ENCODE data around the gene XK. TPM values are rescaled to one million over a fixed set of nuclear protein-coding genes. Genes with fewer than 3 reads are reported as not detected.

The XK gene
- total RNA-seq, 2 donors from 2014 or later: 9.3 to 9.6 TPM

- intact Hi-C loops (cut with DNase I): no loop called here
- Histone ChIP-seq H3K9me3 (no peaks in the 10 kb centered on the region), H3K4me3 (no peak overlapping the region), H3K27ac (no peak overlapping the region), H3K4me1 (peaks cover 16% of the 10 kb centered on the region), H3K27me3 (peaks cover 0 to 4% of the 10 kb centered on the region in 2 donors), H3K36me3 (replicated peaks in 1 of 2; ENCODE audit: insufficient read depth in 1 of 2, low read depth in 2 of 2) (no peaks in the 10 kb centered on the region)
- no peak for TF ChIP-seq POLR2A (IDR thresholded peaks at IDR 0.05)
- TF ChIP-seq CTCF (IDR thresholded peaks at IDR 0.05): no peak
- 35 to 62% methylated on average over 1 of the region's 1 CpG for WGBS, 2 donors
- DNase-seq (no peak), ATAC-seq (peak; percentile 24)
Observed at GRCh38 chrX:37678574-37678973, 7.0 kb upstream of the XK start.

GRCh38 chrX:37679230-37679629 lies 6.4 kb upstream of the XK start:
- DNase-seq: no peak
- WGBS, 2 donors: 27 to 33% methylated on average over 1 of the region's 1 CpG
- Histone ChIP-seq H3K4me3 (no peak overlapping the region), H3K9me3 (no peaks in the 10 kb centered on the region), H3K27ac (peak overlapping the region in 3 of 4 donors; percentile 35 to 50 (median 44)), H3K27me3 (peaks cover 0 to 4% of the 10 kb centered on the region in 2 donors), H3K36me3 (replicated peaks in 1 of 2; ENCODE audit: insufficient read depth in 1 of 2, low read depth in 2 of 2) (no peaks in the 10 kb centered on the region), H3K4me1 (peaks cover 16% of the 10 kb centered on the region)
- no peak for TF ChIP-seq POLR2A (IDR thresholded peaks at IDR 0.05)
- no peak for TF ChIP-seq CTCF (IDR thresholded peaks at IDR 0.05)
- peak; percentile 52 for ATAC-seq
- intact Hi-C loops (cut with DNase I): no loop called here

DNA sequence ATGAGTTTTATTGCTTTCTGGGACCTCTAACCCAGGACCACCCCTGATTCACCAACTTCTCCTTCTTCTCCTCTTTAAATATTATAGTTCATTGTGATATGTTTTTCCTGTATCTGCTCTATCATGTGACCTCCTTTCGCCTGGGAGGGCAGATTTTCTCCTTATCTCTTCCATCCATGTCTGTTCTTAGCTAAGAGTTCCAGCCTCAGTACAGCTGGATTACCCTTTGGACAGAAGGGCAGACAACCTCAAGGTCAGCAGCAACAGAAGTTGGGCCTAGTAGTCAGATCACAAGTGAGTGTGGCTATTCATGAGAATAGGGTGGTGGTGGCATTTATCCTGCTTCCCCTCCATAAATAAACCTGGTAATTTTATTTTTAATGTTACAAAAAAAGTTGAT lies 5.7 kb upstream of the XK start:
- no peaks in the 10 kb centered on the region for H3K36me3 ChIP-seq (replicated peaks in 1 of 2; ENCODE audit: insufficient read depth in 1 of 2, low read depth in 2 of 2)
- peak overlapping the region in 2 of 4 donors; percentile 35 to 44 for H3K27ac ChIP-seq
- 36 to 75% methylated on average over 1 of the region's 1 CpG for WGBS, 2 donors
- H3K9me3 ChIP-seq: no peaks in the 10 kb centered on the region
- TF ChIP-seq POLR2A (IDR thresholded peaks at IDR 0.05): no peak
- no peak for TF ChIP-seq CTCF (IDR thresholded peaks at IDR 0.05)
- no peak overlapping the region for H3K4me3 ChIP-seq
- DNase-seq (no peak), ATAC-seq (no peak)
- intact Hi-C loops (cut with DNase I): no loop called here
- H3K27me3 ChIP-seq: peaks cover 0 to 4% of the 10 kb centered on the region in 2 donors
- peaks cover 19% of the 10 kb centered on the region for H3K4me1 ChIP-seq

DNA sequence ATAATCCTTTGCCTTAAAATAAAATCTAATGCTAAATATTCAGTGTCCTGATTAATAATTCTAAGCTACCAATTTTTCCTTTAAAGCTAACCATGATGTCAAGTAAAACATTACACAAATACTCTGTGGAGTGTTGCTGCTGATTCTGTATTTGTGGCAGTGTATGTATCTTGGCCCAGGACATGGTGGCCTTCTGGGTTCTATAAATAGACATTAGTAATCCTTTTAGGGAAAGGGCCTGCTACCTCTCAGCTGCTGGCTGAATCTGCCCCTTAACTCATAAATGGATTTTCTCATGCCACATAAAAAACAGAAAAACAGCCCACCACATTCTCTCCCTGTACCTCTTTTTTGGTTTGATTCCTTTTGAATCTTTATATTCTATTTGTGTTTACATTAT lies 1.2 kb upstream of the XK start:
- ATAC-seq: peak; percentile 84
- H3K27ac ChIP-seq: peak overlapping the region; percentile 2 to 90 (median 87)

More for the DNA sequence above, 1.2 kb upstream of the XK start:
- no peaks in the 10 kb centered on the region for H3K9me3 ChIP-seq
- peak; percentile 29 to 72 (median 66) for DNase-seq
- no peaks in the 10 kb centered on the region for H3K36me3 ChIP-seq (replicated peaks in 1 of 2; ENCODE audit: insufficient read depth in 1 of 2, low read depth in 2 of 2)
- H3K4me1 ChIP-seq: peaks cover 25% of the 10 kb centered on the region
- TF ChIP-seq POLR2A (IDR thresholded peaks at IDR 0.05) (no peak), CTCF (IDR thresholded peaks at IDR 0.05) (no peak)
- no peak overlapping the region for H3K4me3 ChIP-seq
- intact Hi-C loops (cut with DNase I): no loop called here
- H3K27me3 ChIP-seq: peaks cover 0 to 4% of the 10 kb centered on the region in 2 donors
